Measurements from ENCODE around the gene ASPSCR1.

DNA sequence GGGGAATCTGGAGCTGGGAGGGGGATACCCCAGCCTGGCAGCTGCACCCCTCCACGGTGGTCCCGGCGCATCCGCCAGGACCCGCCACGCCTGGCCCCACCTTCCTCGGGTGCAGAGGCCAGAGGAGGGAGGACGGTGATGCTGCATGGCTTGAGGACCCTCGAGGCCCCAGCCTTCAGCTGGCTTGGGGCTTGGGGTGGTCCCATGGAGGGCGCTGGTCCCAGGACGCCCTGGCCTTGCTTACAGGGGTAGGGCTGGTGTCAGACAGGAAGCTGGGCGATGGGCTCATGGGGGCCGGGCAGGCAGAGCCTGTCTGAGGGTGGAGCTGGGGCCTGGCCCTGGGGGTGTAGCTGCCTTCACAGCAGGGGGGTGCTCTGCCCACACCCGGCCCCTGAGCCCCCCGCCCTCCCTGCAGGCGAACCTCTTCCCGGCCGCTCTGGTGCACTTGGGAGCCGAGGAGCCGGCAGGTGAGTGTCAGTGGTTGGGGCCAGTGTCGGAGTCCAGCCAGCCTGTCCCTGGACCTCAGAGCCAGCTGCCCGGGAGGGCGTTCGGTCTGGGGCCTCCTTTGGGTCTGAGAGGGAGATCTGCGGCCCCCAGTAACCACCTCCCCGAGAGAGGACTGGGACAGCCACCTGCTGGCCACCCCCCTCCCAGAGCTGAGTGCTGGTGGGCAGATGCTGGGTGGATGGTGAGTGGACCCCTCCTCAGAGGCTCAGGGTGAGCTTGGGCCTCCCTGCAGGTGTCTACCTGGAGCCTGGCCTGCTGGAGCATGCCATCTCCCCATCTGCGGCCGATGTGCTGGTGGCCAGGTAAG lies 38.8 kb downstream of the ASPSCR1 start:
- TF ChIP-seq, protein P1, sequence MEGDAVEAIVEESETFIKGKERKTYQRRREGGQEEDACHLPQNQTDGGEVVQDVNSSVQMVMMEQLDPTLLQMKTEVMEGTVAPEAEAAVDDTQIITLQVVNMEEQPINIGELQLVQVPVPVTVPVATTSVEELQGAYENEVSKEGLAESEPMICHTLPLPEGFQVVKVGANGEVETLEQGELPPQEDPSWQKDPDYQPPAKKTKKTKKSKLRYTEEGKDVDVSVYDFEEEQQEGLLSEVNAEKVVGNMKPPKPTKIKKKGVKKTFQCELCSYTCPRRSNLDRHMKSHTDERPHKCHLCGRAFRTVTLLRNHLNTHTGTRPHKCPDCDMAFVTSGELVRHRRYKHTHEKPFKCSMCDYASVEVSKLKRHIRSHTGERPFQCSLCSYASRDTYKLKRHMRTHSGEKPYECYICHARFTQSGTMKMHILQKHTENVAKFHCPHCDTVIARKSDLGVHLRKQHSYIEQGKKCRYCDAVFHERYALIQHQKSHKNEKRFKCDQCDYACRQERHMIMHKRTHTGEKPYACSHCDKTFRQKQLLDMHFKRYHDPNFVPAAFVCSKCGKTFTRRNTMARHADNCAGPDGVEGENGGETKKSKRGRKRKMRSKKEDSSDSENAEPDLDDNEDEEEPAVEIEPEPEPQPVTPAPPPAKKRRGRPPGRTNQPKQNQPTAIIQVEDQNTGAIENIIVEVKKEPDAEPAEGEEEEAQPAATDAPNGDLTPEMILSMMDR (IDR thresholded peaks at IDR 0.05), result no peak
- TF ChIP-seq POLR2A (IDR thresholded peaks at IDR 0.05), result no peak

All from testis (tissue), 2 donors.